ENCODE results near the gene CFAP61.

DNA sequence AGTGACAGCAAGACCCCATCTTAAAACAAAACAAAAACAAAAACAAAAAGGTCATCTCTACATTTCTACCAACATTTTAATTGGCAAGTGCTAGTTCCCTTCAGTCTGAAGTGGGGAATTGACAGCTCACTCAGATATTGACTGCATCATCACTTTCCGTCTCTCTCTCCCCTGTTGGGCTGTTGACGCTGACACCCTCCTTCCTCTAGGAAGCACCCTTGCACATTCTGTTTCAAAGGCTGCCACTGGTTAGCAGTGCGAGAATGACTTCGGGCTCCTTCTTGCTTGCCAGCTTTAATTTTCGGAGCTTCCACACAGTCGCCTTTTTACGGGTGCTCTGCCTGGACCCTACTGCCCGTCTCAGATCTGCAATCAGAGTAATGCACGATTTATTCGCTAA lies 218.9 kb downstream of the CFAP61 start:
- TF ChIP-seq CTCF (IDR thresholded peaks at IDR 0.05) (no peak), POLR2A (IDR thresholded peaks at IDR 0.05) (no peak)
